DMS114 treated with DMSO at 0.1 percent for 48 hours (cell line): ENCODE measurements around the gene YWHAH.
"Not testable (repeated sequence)": the region's sequence is repeated elsewhere in the genome, so short reads cannot be mapped to it uniquely, and the experiment has no call there.

Experiments
- DNase-seq: peaks from one replicate; lab custom pipeline; 2025; ENCODE audit not compliant: unreplicated experiment; lab: John Stamatoyannopoulos, UW

YWHAH gene

GRCh38 chr22:31977939-31978338, 33.6 kb downstream of the YWHAH start:
- no peak for DNase-seq

GRCh38 chr22:31980628-31981027, 36.3 kb downstream of the YWHAH start:
- DNase-seq: no peak

GRCh38 chr22:31981976-31982375, 37.6 kb downstream of the YWHAH start:
- not testable (repeated sequence) for DNase-seq

DNA sequence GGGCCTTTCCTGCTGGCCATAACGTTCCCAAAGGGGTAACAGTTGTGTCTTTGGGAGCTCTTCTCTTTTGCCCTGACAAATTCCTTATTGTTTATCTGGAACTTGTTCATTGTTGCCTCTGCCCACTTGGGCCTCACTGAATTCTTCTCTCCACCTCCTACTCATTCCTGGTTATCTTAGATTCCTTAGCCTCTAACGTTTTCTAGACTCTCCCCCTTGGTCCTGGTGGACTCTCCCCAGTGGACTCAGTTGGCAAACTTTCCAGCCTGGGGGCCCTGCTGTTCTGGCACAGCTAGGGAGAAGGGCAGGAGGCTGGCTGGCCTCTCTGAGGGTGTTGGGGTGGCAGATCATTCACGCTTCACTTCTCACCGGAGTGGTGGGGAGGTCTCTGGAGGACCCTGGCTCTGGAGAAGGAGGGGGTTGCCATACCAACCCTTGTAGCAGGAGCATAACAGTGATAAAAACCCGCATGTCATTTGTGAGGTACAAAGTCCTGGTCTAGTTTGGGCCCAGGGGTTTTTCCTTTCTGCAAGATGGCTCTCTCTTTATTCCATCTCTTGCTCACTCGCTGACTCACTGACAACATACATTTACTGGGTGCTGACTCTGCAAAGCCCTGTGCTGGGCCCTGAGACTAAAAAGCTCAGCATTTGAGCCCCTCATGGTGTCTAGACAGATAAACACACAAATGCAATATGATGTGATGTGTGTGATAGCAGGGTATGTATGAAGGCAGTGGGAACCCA, 39.7 kb downstream of the YWHAH start:
- DNase-seq: no peak

- no peak for DNase-seq
Measured at GRCh38 chr22:31987218-31987617, 42.9 kb downstream of the YWHAH start.

GRCh38 chr22:31991102-31991839, 46.9 kb downstream of the YWHAH start:
- DNase-seq: no peak

GRCh38 chr22:31995046-31995445, 50.7 kb downstream of the YWHAH start:
- DNase-seq: no peak

DNA sequence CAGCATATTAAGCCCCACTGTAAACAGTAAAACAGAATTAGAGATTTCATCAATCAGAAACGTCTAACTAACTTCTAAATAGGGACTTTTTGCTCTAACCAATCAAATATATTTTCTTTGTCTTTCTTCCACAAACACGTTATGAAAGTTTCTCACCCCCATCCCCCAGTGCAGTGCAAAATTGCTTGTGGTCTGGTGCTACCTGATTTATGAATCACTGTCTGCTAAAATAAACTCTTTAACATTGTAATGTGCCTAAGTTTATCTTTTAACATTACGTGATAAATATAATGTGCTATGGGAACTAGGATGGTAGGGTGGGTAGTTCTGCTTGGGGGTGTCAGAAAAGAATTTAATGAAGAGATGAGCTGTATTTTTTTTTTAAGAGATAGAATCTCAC, 51.5 kb downstream of the YWHAH start:
- no peak for DNase-seq

DNA sequence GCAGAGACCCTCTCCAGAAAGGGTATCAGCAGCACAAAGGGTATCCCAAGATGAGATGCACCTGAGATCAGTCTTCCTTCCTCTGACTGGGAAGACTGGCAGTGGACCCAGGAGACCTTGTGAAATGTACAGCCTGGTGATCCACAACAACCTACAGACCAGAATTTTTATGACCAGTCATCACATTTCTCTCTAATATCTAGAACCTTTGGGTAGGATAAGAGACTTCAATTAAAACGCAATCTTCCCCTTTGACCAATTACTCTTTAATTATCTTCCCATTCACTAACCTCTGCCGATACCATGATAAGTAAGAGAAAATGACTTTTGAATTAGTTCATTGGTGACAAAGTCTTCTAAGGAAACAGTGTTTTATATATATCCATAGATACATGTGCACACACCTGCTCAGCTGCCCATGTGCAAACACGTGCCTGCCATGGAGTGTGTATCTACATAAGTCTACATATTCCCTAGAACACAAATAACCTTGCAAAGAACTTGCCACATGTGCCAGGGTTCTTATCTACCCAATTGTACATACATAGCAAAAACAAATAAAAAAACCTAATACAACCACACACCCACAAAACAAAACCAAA, 54.5 kb downstream of the YWHAH start:
- no peak for DNase-seq

GRCh38 chr22:32000181-32000580, 55.8 kb downstream of the YWHAH start:
- DNase-seq: no peak

- no peak for DNase-seq
Measured at GRCh38 chr22:32005453-32005852, 61.1 kb downstream of the YWHAH start.
